Activated gamma-delta T cell treated with anti-CD3 and anti-CD28 coated beads, Interleukin-2, amount 50 U/mL, for 16 hours (primary cell): ENCODE data around the gene ABCC3.

ENCODE experiments used
- DNase-seq: peaks from one replicate; pipeline ENCODE4 v3.0.0-alpha.2; 2020; ENCODE audit warnings: low read depth

ABCC3 gene

GRCh38 chr17:50634224-50634914 lies at the start of gene ABCC3:
ABCC3 (plus strand) TSS chr17:50634881; CDS start chr17:50634937, 56 bp downstream.
- DNase-seq, result no peak

- no peak for DNase-seq
These were observed 49.3 kb upstream of the ABCC3 start for GRCh38 chr17:50585346-50585745.

- DNase-seq, result no peak
These were observed 48.8 kb upstream of the ABCC3 start for GRCh38 chr17:50585891-50586290.

GRCh38 chr17:50586421-50587247 lies 48.0 kb upstream of the ABCC3 start:
- DNase-seq, result no peak

- no peak for DNase-seq
These were observed 47.1 kb upstream of the ABCC3 start for GRCh38 chr17:50587571-50587970.

GRCh38 chr17:50588391-50589049 lies 46.2 kb upstream of the ABCC3 start:
- no peak for DNase-seq

- no peak for DNase-seq
These were observed 45.5 kb upstream of the ABCC3 start for GRCh38 chr17:50589095-50589705.

GRCh38 chr17:50590946-50591737 lies 43.5 kb upstream of the ABCC3 start:
- DNase-seq, result no peak

- DNase-seq, result no peak
These were observed 41.4 kb upstream of the ABCC3 start for GRCh38 chr17:50593321-50593720.

GRCh38 chr17:50594128-50594823 lies 40.4 kb upstream of the ABCC3 start:
- no peak for DNase-seq

GRCh38 chr17:50594892-50595291 lies 39.8 kb upstream of the ABCC3 start:
- no peak for DNase-seq

- DNase-seq, result no peak
These were observed 38.3 kb upstream of the ABCC3 start for GRCh38 chr17:50596191-50597037.

- no peak for DNase-seq
These were observed 36.2 kb upstream of the ABCC3 start for GRCh38 chr17:50598487-50598886.

GRCh38 chr17:50599606-50600005 lies 35.1 kb upstream of the ABCC3 start:
- DNase-seq, result no peak

- no peak for DNase-seq
These were observed 32.8 kb upstream of the ABCC3 start for GRCh38 chr17:50601823-50602375.

- no peak for DNase-seq
These were observed 31.8 kb upstream of the ABCC3 start for GRCh38 chr17:50602836-50603235.

GRCh38 chr17:50603340-50603739 lies 31.3 kb upstream of the ABCC3 start:
- DNase-seq, result no peak

GRCh38 chr17:50604513-50604912 lies 30.2 kb upstream of the ABCC3 start:
- DNase-seq, result no peak

GRCh38 chr17:50605429-50605828 lies 29.3 kb upstream of the ABCC3 start:
- DNase-seq, result no peak
